H9 (cell line): ENCODE results near the gene ARHGAP26. TPM values are rescaled to one million over a fixed set of nuclear protein-coding genes. Genes with fewer than 3 reads are reported as not detected.
A peak's percentile ranks its signal among the peaks of the same experiment; 100 is the strongest.

ENCODE experiments used
- DNase-seq: peaks from one replicate; pipeline ENCODE4 v3.0.0-alpha.2; 2017
- H2AFZ ChIP-seq: one replicate; pipeline ENCODE4 v1.6.1; 2013; ENCODE audit warnings: mild to moderate bottlenecking, low read length, control low read depth, moderate library complexity
- H2AK5ac ChIP-seq: 2 replicates; pipeline ENCODE4 v1.6.1; 2013; ENCODE audit warnings: low read length, control low read depth, mixed read lengths; ENCODE audit not compliant: insufficient read length
- H2BK120ac ChIP-seq: one replicate; pipeline ENCODE4 v1.6.1; 2013; ENCODE audit warnings: low read depth, mild to moderate bottlenecking, low read length, control low read depth, inconsistent platforms; ENCODE audit not compliant: poor library complexity, severe bottlenecking
- H2BK12ac ChIP-seq: 2 replicates; pipeline ENCODE4 v1.6.1; 2013; ENCODE audit warnings: low read length, control low read depth, mixed read lengths, low read depth; ENCODE audit not compliant: insufficient read length
- H2BK15ac ChIP-seq: 2 replicates; pipeline ENCODE4 v1.6.1; 2013; ENCODE audit warnings: low read depth, low read length, control low read depth
- H2BK20ac ChIP-seq: one replicate; pipeline ENCODE4 v1.6.1; 2013; ENCODE audit warnings: low read depth, mild to moderate bottlenecking, low read length, control low read depth, inconsistent platforms; ENCODE audit not compliant: poor library complexity, severe bottlenecking
- H2BK5ac ChIP-seq: 2 replicates; pipeline ENCODE4 v1.6.1; 2013; ENCODE audit warnings: low read length, control low read depth, mixed read lengths; ENCODE audit not compliant: insufficient read length
- H3K14ac ChIP-seq: 2 replicates; pipeline ENCODE4 v1.6.1; 2013; ENCODE audit warnings: low read length, control low read depth; ENCODE audit not compliant: insufficient read depth
- H3K18ac ChIP-seq: 2 replicates; pipeline ENCODE4 v1.6.1; 2013; ENCODE audit warnings: low read depth, mild to moderate bottlenecking, mixed read lengths, low read length, control low read depth; ENCODE audit not compliant: insufficient read length
- H3K23ac ChIP-seq: 2 replicates; pipeline ENCODE4 v1.6.1; 2013; ENCODE audit warnings: low read length, control low read depth, mixed read lengths, low read depth; ENCODE audit not compliant: insufficient read length
- H3K23me2 ChIP-seq: 2 replicates; pipeline ENCODE4 v1.6.1; 2013; ENCODE audit warnings: low read depth, mild to moderate bottlenecking, mixed read lengths, low read length, control low read depth; ENCODE audit not compliant: insufficient read length, poor library complexity, severe bottlenecking
- H3K27ac ChIP-seq: 2 replicates; pipeline ENCODE4 v1.5.1; 2013; ENCODE audit warnings: low read length, control low read depth, mixed read lengths, low read depth; ENCODE audit not compliant: insufficient read length
- H3K27me3 ChIP-seq: 2 replicates; pipeline ENCODE4 v1.6.1; 2013; ENCODE audit warnings: low read length, control low read depth, inconsistent platforms; ENCODE audit not compliant: insufficient read depth
- H3K4ac ChIP-seq: 2 replicates; pipeline ENCODE4 v1.6.1; 2013; ENCODE audit warnings: low read depth, mild to moderate bottlenecking, control low read depth, inconsistent platforms, low read length, moderate library complexity
- H3K4me1 ChIP-seq: 2 replicates; pipeline ENCODE4 v1.6.1; 2013; ENCODE audit warnings: low read length, control low read depth, inconsistent platforms; ENCODE audit not compliant: insufficient read depth
- H3K4me2 ChIP-seq: 2 replicates; pipeline ENCODE4 v1.6.1; 2013; ENCODE audit warnings: low read length, control low read depth, mixed read lengths; ENCODE audit not compliant: insufficient read length, insufficient read depth
- H3K56ac ChIP-seq: 2 replicates; pipeline ENCODE4 v1.6.1; 2013; ENCODE audit warnings: low read depth, mild to moderate bottlenecking, mixed read lengths, low read length, control low read depth; ENCODE audit not compliant: insufficient read length
- H3K79me1 ChIP-seq: 2 replicates; pipeline ENCODE4 v1.6.1; 2013; ENCODE audit warnings: low read depth, mild to moderate bottlenecking, moderate library complexity, low read length, control low read depth, inconsistent platforms; ENCODE audit not compliant: insufficient read depth, poor library complexity, severe bottlenecking
- H3K79me2 ChIP-seq: 2 replicates; pipeline ENCODE4 v1.6.1; 2013; ENCODE audit warnings: low read length, control low read depth, inconsistent platforms; ENCODE audit not compliant: insufficient read depth
- H3K9ac ChIP-seq: 2 replicates; pipeline ENCODE4 v1.6.1; 2013; ENCODE audit warnings: low read length, control low read depth, mixed read lengths; ENCODE audit not compliant: insufficient read length; ENCODE audit errors: extremely low read depth
- H3K9me3 ChIP-seq: one replicate; pipeline ENCODE4 v1.6.1; 2013; ENCODE audit warnings: low read depth, low read length, inconsistent platforms; ENCODE audit not compliant: control insufficient read depth
- H3T11ph ChIP-seq: one replicate; pipeline ENCODE4 v1.6.1; 2013; ENCODE audit warnings: mild to moderate bottlenecking, low read length, control low read depth, inconsistent platforms
- H4K20me1 ChIP-seq: one replicate; pipeline ENCODE4 v1.6.1; 2013; ENCODE audit not compliant: control insufficient read depth, insufficient read length, insufficient read depth
- H4K5ac ChIP-seq: 2 replicates; pipeline ENCODE4 v1.6.1; 2013; ENCODE audit warnings: low read depth, mild to moderate bottlenecking, mixed read lengths, low read length, control low read depth; ENCODE audit not compliant: insufficient read length
- H4K8ac ChIP-seq: replicated peaks from 2 replicates; pipeline ENCODE4 v1.6.1; 2013; ENCODE audit warnings: low read length, control low read depth, mixed read lengths, low read depth; ENCODE audit not compliant: insufficient read length
- H4K91ac ChIP-seq: 2 replicates; pipeline ENCODE4 v1.6.1; 2013; ENCODE audit warnings: low read depth, mild to moderate bottlenecking, moderate library complexity, mixed read lengths, low read length, control low read depth; ENCODE audit not compliant: insufficient read length
- H3K27ac Mint-ChIP-seq, 3 experiments: 2 replicates in 2 of 3; 3 replicates in 1 of 3; pipeline ENCODE4 v1.8.0; 2020 to 2021; ENCODE audit warnings: mixed read lengths in 3 of 3, mild to moderate bottlenecking in 1 of 3, moderate library complexity in 1 of 3
- H3K27me3 Mint-ChIP-seq: 2 replicates; pipeline ENCODE4 v1.8.0; 2021; ENCODE audit warnings: low read depth, mild to moderate bottlenecking, moderate library complexity, mixed read lengths
- H3K36me3 Mint-ChIP-seq, 3 experiments: 2 replicates in 2 of 3; 3 replicates in 1 of 3; pipeline ENCODE4 v1.8.0; 2020 to 2021; ENCODE audit warnings: low read depth in 3 of 3, mixed read lengths in 3 of 3; ENCODE audit not compliant: insufficient read depth in 1 of 3
- H3K4me1 Mint-ChIP-seq, 2 experiments: 2 replicates each; pipeline ENCODE4 v1.8.0; 2020; ENCODE audit warnings: mixed read lengths in 2 of 2
- H3K4me3 Mint-ChIP-seq, 2 experiments: 2 replicates in 1 of 2; 3 replicates in 1 of 2; pipeline ENCODE4 v1.8.0; 2020 to 2021; ENCODE audit warnings: mild to moderate bottlenecking in 2 of 2, mixed read lengths in 2 of 2, moderate library complexity in 1 of 2
- H3K9me3 Mint-ChIP-seq, 2 experiments: 2 replicates in 1 of 2; 3 replicates in 1 of 2; pipeline ENCODE4 v1.8.0; 2020; ENCODE audit warnings: mild to moderate bottlenecking in 2 of 2, mixed read lengths in 2 of 2, moderate library complexity in 1 of 2
- CTCF ChIP-seq: fragments of 200-600 bp; sonication (generic); conservative IDR thresholded peaks from 3 replicates; pipeline ENCODE4 v1.8.0; 2021; ENCODE audit warnings: antibody characterized with exemption, mild to moderate bottlenecking
- WGBS: extraction: QIAGEN DNeasy Blood & Tissue Kit; methylation state at CpG from one replicate; pipeline ENCODE4 v1.1.7; 2013; ENCODE audit warnings: missing lambda C conversion rate, low lambda C conversion rate, mixed read lengths; ENCODE audit not compliant: insufficient read length; ENCODE audit errors: extremely low coverage; 5-methylcytosine and 5-hydroxymethylcytosine counted together
- total RNA-seq: library from RNA; stranded (reverse); gene quantifications from 2 replicates; pipeline ENCODE4 v1.2.1, GENCODE V29; 2021

The ARHGAP26 gene
- total RNA-seq, 1 experiment from 2014 or later, result 13.8 TPM

- Mint-ChIP-seq H3K4me1 (peaks cover 12 to 19% of the 10 kb centered on the region in 2 experiments), H3K9me3 (no peaks in the 10 kb centered on the region), H3K4me3 (no peak overlapping the region), H3K27me3 (no peaks in the 10 kb centered on the region), H3K27ac (peak overlapping the region in 1 of 3 experiments; percentile 9; a peak in 1 of 7 replicates), H3K36me3 (no peaks in the 10 kb centered on the region; a peak in 1 of 7 replicates)
- H3K18ac ChIP-seq, result no peak overlapping the region
- H3K9me3 ChIP-seq, result no peaks in the 10 kb centered on the region
- no peak overlapping the region for H2AK5ac ChIP-seq
- no peak for DNase-seq
- H3K79me1 ChIP-seq, result no peaks in the 10 kb centered on the region
- no peak overlapping the region for H3K9ac ChIP-seq
- no peak overlapping the region for H3T11ph ChIP-seq
- no peaks in the 10 kb centered on the region for H3K79me2 ChIP-seq
- H4K8ac ChIP-seq, result no peak overlapping the region
- no peak overlapping the region for H3K4me2 ChIP-seq
- peaks cover 2% of the 10 kb centered on the region; the same call in 1 of the 2 replicates for H3K4me1 ChIP-seq
- H3K27me3 ChIP-seq, result no peaks in the 10 kb centered on the region
- no CpG with 5 or more reads among the region's 8 CpGs for WGBS
- H3K23me2 ChIP-seq, result no peaks in the 10 kb centered on the region
- no peak overlapping the region for H2AFZ ChIP-seq
- no peak overlapping the region; the same call in 1 of the 2 replicates for H3K14ac ChIP-seq
- H2BK12ac ChIP-seq, result no peak overlapping the region
- peak overlapping the region; percentile 26 for H2BK20ac ChIP-seq
- H4K91ac ChIP-seq, result no peak overlapping the region
- H4K20me1 ChIP-seq, result no peaks in the 10 kb centered on the region
- no peak overlapping the region for H3K56ac ChIP-seq
- H3K27ac ChIP-seq, result no peak overlapping the region
- no peak overlapping the region for H3K4ac ChIP-seq
- H3K23ac ChIP-seq, result no peak overlapping the region
- H2BK15ac ChIP-seq, result no peak overlapping the region
- no peak for TF ChIP-seq CTCF
- no peak overlapping the region for H4K5ac ChIP-seq
- no peak overlapping the region for H2BK120ac ChIP-seq
- H2BK5ac ChIP-seq, result no peak overlapping the region
Observed at GRCh38 chr5:142837081-142837725, 67.0 kb downstream of the ARHGAP26 start.
